D721Med (cell line): ENCODE results near the gene LSM8.

Experiments used
- DNase-seq: peaks from one replicate; pipeline ENCODE4 v3.0.0; 2011; ENCODE audit warnings: low spot score; ENCODE audit not compliant: insufficient read length
- FAIRE-seq: peaks from 2 replicates; lab custom pipeline; 2011; peaks lifted over from hg19 to GRCh38; lab: Jason Lieb, UNC
- CTCF ChIP-seq: IDR thresholded peaks from 2 replicates; pipeline ENCODE4 v1.5.1; 2012; ENCODE audit warnings: mild to moderate bottlenecking, control low read depth; ENCODE audit not compliant: insufficient read depth; ENCODE audit errors: missing control alignments

Gene LSM8

GRCh38 chr7:118152149-118152548 is 31.8 kb upstream of the LSM8 start:
- TF ChIP-seq CTCF: no peak
- FAIRE-seq (no peak), DNase-seq (no peak)

- FAIRE-seq (no peak), DNase-seq (no peak)
- TF ChIP-seq CTCF: no peak
These were observed 31.3 kb upstream of the LSM8 start for GRCh38 chr7:118152654-118153053.

GRCh38 chr7:118153551-118154177 is 30.3 kb upstream of the LSM8 start:
- TF ChIP-seq CTCF: peak; percentile 67
- DNase-seq: no peak
- FAIRE-seq: no peak

- FAIRE-seq (no peak), DNase-seq (no peak)
- TF ChIP-seq CTCF: no peak
These were observed 25.2 kb upstream of the LSM8 start for GRCh38 chr7:118158766-118159165.

DNA sequence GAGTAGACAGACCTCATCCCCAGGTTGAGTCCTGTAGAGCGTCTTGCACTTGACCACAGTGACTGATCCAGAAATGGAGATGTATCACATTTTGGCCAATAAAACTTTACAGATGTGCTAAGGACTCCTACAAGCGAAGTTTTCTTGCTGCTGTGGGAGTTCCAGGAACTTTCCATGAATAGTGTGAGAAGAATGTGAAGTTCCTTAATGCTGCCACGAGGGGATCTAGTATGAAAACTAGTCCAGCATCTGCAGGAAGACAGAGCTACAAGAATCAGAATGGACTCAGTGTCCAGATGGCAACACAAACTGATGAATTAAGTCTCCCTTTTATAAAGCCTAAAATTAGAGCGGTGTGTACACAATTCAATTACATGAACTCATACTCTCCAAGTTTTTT is 14.8 kb upstream of the LSM8 start:
- no peak for DNase-seq
- no peak for TF ChIP-seq CTCF
- no peak for FAIRE-seq

DNA sequence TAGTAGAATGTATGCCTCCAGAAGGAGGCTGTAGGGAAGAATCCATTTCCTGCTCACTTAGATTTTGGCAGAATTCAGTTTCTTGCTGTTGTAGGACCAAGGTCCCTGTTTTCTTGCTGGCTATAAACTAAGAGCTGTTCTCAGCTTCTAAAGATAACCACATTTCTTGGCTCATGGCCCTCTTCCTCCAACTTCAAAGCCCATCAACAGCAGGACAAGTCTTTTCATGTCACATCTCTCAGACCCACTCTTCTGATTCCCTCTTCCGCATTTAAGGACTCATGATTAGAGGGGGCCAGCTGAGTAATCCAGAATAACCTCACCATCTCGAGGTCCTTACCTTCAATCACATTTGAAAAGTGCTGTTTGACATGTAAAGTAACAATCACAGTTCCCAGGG is 8.2 kb upstream of the LSM8 start:
- no peak for DNase-seq
- FAIRE-seq: no peak
- no peak for TF ChIP-seq CTCF

GRCh38 chr7:118179191-118179590 is 4.8 kb upstream of the LSM8 start:
- FAIRE-seq: no peak
- no peak for DNase-seq

More at GRCh38 chr7:118179191-118179590, 4.8 kb upstream of the LSM8 start:
- no peak for TF ChIP-seq CTCF
